GM23248 (cell line): Measurements from ENCODE around the gene GLRX2.

Experiments used
- EZH2 ChIP-seq: fragments of 200-600 bp; sonication (generic); IDR thresholded peaks from 2 replicates; pipeline ENCODE4 v1.6.1; 2018; ENCODE audit warnings: antibody characterized with exemption, mild to moderate bottlenecking; ENCODE audit not compliant: insufficient read depth, poor library complexity, severe bottlenecking
- EZH2phosphoT487 ChIP-seq: fragments of 200-600 bp; sonication (generic); IDR thresholded peaks from 2 replicates; pipeline ENCODE4 v1.6.1; 2018; ENCODE audit warnings: antibody characterized with exemption, moderate library complexity, mild to moderate bottlenecking, low read depth; ENCODE audit not compliant: insufficient read depth

GRCh38 chr1:193102662-193103061 lies 2.6 kb downstream of the GLRX2 start:
- TF ChIP-seq EZH2 (no peak), EZH2phosphoT487 (no peak)
